Measurements from ENCODE around the gene IRF4.

The IRF4 gene

DNA sequence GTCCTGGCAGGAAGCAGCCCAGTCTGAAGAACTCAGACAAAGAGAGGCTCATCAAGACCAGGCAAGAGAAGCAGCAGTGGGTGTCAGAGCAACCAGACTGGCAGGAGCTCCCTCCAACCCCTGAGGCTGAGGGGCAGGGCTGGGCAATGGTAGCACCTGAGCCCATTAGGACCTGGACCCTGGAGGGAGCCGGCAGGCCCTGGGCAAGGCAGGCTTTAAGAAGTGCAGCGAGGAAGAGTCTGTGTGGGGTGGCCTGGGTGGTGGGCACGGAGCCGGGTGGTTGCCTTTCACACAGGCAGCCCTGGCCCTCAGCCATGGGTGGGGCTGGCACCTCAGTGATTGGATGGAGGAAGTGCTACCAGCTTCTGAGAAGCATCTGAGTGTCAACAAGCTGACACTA is 33.1 kb upstream of the IRF4 start:
- ChIA-PET POLR2A (no interaction called here), CTCF (interaction anchor here (0.6 kb wide), 1 partner anchor 191 kb away, joined by 3 read pairs; no protein-coding TSS in a partner anchor)
- no peaks in the 10 kb centered on the region for H3K9me3 ChIP-seq (ENCODE audit: control insufficient read depth, insufficient read depth, low read depth, low read length)
- TF ChIP-seq, protein P1, sequence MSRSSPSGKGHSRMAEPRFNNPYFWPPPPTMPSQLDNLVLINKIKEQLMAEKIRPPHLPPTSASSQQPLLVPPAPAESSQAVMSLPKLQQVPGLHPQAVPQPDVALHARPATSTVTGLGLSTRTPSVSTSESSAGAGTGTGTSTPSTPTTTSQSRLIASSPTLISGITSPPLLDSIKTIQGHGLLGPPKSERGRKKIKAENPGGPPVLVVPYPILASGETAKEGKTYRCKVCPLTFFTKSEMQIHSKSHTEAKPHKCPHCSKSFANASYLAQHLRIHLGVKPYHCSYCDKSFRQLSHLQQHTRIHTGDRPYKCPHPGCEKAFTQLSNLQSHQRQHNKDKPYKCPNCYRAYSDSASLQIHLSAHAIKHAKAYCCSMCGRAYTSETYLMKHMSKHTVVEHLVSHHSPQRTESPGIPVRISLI (tag by site-specific recombination; IDR thresholded peaks at IDR 0.05) = no peak
- TF ChIP-seq, protein P2, sequence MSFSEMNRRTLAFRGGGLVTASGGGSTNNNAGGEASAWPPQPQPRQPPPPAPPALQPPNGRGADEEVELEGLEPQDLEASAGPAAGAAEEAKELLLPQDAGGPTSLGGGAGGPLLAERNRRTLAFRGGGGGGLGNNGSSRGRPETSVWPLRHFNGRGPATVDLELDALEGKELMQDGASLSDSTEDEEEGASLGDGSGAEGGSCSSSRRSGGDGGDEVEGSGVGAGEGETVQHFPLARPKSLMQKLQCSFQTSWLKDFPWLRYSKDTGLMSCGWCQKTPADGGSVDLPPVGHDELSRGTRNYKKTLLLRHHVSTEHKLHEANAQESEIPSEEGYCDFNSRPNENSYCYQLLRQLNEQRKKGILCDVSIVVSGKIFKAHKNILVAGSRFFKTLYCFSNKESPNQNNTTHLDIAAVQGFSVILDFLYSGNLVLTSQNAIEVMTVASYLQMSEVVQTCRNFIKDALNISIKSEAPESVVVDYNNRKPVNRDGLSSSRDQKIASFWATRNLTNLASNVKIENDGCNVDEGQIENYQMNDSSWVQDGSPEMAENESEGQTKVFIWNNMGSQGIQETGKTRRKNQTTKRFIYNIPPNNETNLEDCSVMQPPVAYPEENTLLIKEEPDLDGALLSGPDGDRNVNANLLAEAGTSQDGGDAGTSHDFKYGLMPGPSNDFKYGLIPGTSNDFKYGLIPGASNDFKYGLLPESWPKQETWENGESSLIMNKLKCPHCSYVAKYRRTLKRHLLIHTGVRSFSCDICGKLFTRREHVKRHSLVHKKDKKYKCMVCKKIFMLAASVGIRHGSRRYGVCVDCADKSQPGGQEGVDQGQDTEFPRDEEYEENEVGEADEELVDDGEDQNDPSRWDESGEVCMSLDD (tag by site-specific recombination; IDR thresholded peaks at IDR 0.05) = no peak
- TF ChIP-seq ZNF112 (tag by site-specific recombination; IDR thresholded peaks at IDR 0.05) (no peak), ZBTB20 (tag by site-specific recombination; IDR thresholded peaks at IDR 0.05) (no peak), ZNF292 (tag by site-specific recombination; IDR thresholded peaks at IDR 0.05; ENCODE audit: borderline replicate concordance, low read depth) (no peak), ZNF335 (tag by site-specific recombination; conservative IDR thresholded peaks at IDR 0.05) (no peak), ZNF514 (tag by site-specific recombination; IDR thresholded peaks at IDR 0.05) (no peak), HOXD13 (CRISPR knock-in tag; IDR thresholded peaks at IDR 0.05; ENCODE audit: borderline replicate concordance) (no peak), ZNF169 (tag by site-specific recombination; IDR thresholded peaks at IDR 0.05) (no peak), ZBTB8A (tag by site-specific recombination; IDR thresholded peaks at IDR 0.05) (no peak), ZBTB1 (tag by site-specific recombination; IDR thresholded peaks at IDR 0.05) (no peak)
- TF ChIP-seq, protein P3, sequence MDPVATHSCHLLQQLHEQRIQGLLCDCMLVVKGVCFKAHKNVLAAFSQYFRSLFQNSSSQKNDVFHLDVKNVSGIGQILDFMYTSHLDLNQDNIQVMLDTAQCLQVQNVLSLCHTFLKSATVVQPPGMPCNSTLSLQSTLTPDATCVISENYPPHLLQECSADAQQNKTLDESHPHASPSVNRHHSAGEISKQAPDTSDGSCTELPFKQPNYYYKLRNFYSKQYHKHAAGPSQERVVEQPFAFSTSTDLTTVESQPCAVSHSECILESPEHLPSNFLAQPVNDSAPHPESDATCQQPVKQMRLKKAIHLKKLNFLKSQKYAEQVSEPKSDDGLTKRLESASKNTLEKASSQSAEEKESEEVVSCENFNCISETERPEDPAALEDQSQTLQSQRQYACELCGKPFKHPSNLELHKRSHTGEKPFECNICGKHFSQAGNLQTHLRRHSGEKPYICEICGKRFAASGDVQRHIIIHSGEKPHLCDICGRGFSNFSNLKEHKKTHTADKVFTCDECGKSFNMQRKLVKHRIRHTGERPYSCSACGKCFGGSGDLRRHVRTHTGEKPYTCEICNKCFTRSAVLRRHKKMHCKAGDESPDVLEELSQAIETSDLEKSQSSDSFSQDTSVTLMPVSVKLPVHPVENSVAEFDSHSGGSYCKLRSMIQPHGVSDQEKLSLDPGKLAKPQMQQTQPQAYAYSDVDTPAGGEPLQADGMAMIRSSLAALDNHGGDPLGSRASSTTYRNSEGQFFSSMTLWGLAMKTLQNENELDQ (tag by site-specific recombination; IDR thresholded peaks at IDR 0.05; ENCODE audit: low read depth) = no peak
- TF ChIP-seq, protein P4, sequence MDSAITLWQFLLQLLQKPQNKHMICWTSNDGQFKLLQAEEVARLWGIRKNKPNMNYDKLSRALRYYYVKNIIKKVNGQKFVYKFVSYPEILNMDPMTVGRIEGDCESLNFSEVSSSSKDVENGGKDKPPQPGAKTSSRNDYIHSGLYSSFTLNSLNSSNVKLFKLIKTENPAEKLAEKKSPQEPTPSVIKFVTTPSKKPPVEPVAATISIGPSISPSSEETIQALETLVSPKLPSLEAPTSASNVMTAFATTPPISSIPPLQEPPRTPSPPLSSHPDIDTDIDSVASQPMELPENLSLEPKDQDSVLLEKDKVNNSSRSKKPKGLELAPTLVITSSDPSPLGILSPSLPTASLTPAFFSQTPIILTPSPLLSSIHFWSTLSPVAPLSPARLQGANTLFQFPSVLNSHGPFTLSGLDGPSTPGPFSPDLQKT (IDR thresholded peaks at IDR 0.05; ENCODE audit: borderline replicate concordance, low read depth, low read length) = no peak
- TF ChIP-seq, protein P5, sequence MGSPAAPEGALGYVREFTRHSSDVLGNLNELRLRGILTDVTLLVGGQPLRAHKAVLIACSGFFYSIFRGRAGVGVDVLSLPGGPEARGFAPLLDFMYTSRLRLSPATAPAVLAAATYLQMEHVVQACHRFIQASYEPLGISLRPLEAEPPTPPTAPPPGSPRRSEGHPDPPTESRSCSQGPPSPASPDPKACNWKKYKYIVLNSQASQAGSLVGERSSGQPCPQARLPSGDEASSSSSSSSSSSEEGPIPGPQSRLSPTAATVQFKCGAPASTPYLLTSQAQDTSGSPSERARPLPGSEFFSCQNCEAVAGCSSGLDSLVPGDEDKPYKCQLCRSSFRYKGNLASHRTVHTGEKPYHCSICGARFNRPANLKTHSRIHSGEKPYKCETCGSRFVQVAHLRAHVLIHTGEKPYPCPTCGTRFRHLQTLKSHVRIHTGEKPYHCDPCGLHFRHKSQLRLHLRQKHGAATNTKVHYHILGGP (tag by site-specific recombination; IDR thresholded peaks at IDR 0.05) = no peak
- no peak overlapping the region for H3K4me3 ChIP-seq (ENCODE audit: low read depth, low read length)
- 0 out of 2 replicates have a peak, but pooled peaks cover 3% of the 10 kb centered on the region for H3K4me1 ChIP-seq (ENCODE audit: control insufficient read depth, insufficient read depth, low read length)
- H3K27ac ChIP-seq (ENCODE audit: extremely low read depth, low read depth, low read length) = no peak overlapping the region
- no peaks in the 10 kb centered on the region for H3K36me3 ChIP-seq (ENCODE audit: control insufficient read depth in 2 of 2, insufficient read depth in 1 of 2, low read length in 2 of 2)

DNA sequence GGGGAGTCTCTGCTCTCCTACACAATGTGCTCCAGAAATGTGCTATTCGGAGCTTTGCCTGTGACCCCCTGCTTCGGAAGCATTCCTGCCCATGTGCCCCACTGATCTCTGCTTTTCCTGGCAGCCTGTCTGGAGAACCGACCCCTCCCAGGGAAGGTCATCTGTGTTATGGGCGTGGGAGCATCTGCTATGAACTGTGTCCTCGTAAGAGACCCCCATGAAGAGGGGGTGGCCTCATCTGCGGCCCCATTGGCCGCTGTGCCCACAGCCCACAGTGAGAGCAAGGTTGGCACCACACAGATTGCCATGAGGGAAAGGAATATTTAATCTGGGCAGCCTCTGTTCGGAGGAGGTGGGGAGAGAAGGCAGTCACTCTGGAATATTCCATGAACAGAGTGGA is 32.7 kb upstream of the IRF4 start:
- 0 out of 2 replicates have a peak, but pooled peaks cover 3% of the 10 kb centered on the region for H3K4me1 ChIP-seq (ENCODE audit: control insufficient read depth, insufficient read depth, low read length)
- ChIA-PET POLR2A (no interaction called here), CTCF (no interaction called here)
- H3K36me3 ChIP-seq (ENCODE audit: control insufficient read depth in 2 of 2, insufficient read depth in 1 of 2, low read length in 2 of 2) = no peaks in the 10 kb centered on the region
- H3K27ac ChIP-seq (ENCODE audit: extremely low read depth, low read depth, low read length) = no peak overlapping the region
- H3K9me3 ChIP-seq (ENCODE audit: control insufficient read depth, insufficient read depth, low read depth, low read length) = no peaks in the 10 kb centered on the region
- TF ChIP-seq ZBTB20 (tag by site-specific recombination; IDR thresholded peaks at IDR 0.05) = no peak
- TF ChIP-seq ZNF561 (tag by site-specific recombination; IDR thresholded peaks at IDR 0.05; ENCODE audit: borderline replicate concordance) = no peak
- H3K4me3 ChIP-seq (ENCODE audit: low read depth, low read length) = no peak overlapping the region
